ENCODE results near the gene ZNF484.
"Not testable (repeated sequence)": the region's sequence is repeated elsewhere in the genome, so short reads cannot be mapped to it uniquely, and the experiment has no call there.

Gene ZNF484

GRCh38 chr9:92882276-92882675 lies 4.4 kb upstream of the ZNF484 start:
- TF ChIP-seq CTCF (IDR thresholded peaks at IDR 0.05; ENCODE audit: low read depth, low read length, missing control alignments) = no peak
- in situ Hi-C loops (cut with HindIII; ENCODE audit: low sequenced_read_pairs) = no loop called here
- no peak overlapping the region for H3K4me3 ChIP-seq (ENCODE audit: low read depth, low read length)
- DNase-seq (ENCODE audit: low read depth) = no peak

- in situ Hi-C loops (cut with HindIII; ENCODE audit: low sequenced_read_pairs) = no loop called here
- no peak for TF ChIP-seq CTCF (IDR thresholded peaks at IDR 0.05; ENCODE audit: low read depth, low read length, missing control alignments)
These were observed 2.5 kb downstream of the ZNF484 start for GRCh38 chr9:92875373-92875772.

GRCh38 chr9:92870289-92870688 lies 7.5 kb downstream of the ZNF484 start:
- no peak overlapping the region for H3K4me3 ChIP-seq (ENCODE audit: low read depth, low read length)
- in situ Hi-C loops (cut with HindIII; ENCODE audit: low sequenced_read_pairs) = no loop called here
- no peak for DNase-seq (ENCODE audit: low read depth)
- no peak for TF ChIP-seq CTCF (IDR thresholded peaks at IDR 0.05; ENCODE audit: low read depth, low read length, missing control alignments)

More at GRCh38 chr9:92875373-92875772, 2.5 kb downstream of the ZNF484 start:
- H3K4me3 ChIP-seq (ENCODE audit: low read depth, low read length) = no peak overlapping the region
- DNase-seq (ENCODE audit: low read depth) = no peak

GRCh38 chr9:92866600-92866999 lies 11.2 kb downstream of the ZNF484 start:
- H3K4me3 ChIP-seq (ENCODE audit: low read depth, low read length); in situ Hi-C loops (cut with HindIII; ENCODE audit: low sequenced_read_pairs); DNase-seq (ENCODE audit: low read depth): not testable (repeated sequence)

GRCh38 chr9:92864152-92864551 lies 13.7 kb downstream of the ZNF484 start:
- in situ Hi-C loops (cut with HindIII; ENCODE audit: low sequenced_read_pairs) = no loop called here
- DNase-seq (ENCODE audit: low read depth) = no peak
- no peak overlapping the region for H3K4me3 ChIP-seq (ENCODE audit: low read depth, low read length)
- no peak for TF ChIP-seq CTCF (IDR thresholded peaks at IDR 0.05; ENCODE audit: low read depth, low read length, missing control alignments)

GRCh38 chr9:92860867-92861266 lies 17.0 kb downstream of the ZNF484 start:
- TF ChIP-seq CTCF (IDR thresholded peaks at IDR 0.05; ENCODE audit: low read depth, low read length, missing control alignments) = no peak
- DNase-seq (ENCODE audit: low read depth) = no peak
- H3K4me3 ChIP-seq (ENCODE audit: low read depth, low read length) = no peak overlapping the region
- in situ Hi-C loops (cut with HindIII; ENCODE audit: low sequenced_read_pairs) = no loop called here

GRCh38 chr9:92857236-92857635 lies 20.6 kb downstream of the ZNF484 start:
- in situ Hi-C loops (cut with HindIII; ENCODE audit: low sequenced_read_pairs) = no loop called here

More at GRCh38 chr9:92857236-92857635, 20.6 kb downstream of the ZNF484 start:
- no peak for DNase-seq (ENCODE audit: low read depth)
- TF ChIP-seq CTCF (IDR thresholded peaks at IDR 0.05; ENCODE audit: low read depth, low read length, missing control alignments) = no peak
- H3K4me3 ChIP-seq (ENCODE audit: low read depth, low read length) = no peak overlapping the region

All from astrocyte of the cerebellum (primary cell).